T-cell (primary cell): ENCODE data around the gene HJV. TPM values are rescaled to one million over a fixed set of nuclear protein-coding genes. Genes with fewer than 3 reads are reported as not detected.
A peak's percentile ranks its signal among the peaks of the same experiment; 100 is the strongest.

Source experiments
- ATAC-seq, 4 experiments: fragments of 200-7000 bp in 3 of 4; fragments of 150-1000 bp in 1 of 4; cut with Tn5 transposase; replicated peaks in 1 of 4; 1 replicate in 3 of 4; 2 replicates in 1 of 4; pipeline ENCODE4 v1.10.0; 2021; ENCODE audit warnings: moderate library complexity in 3 of 4, mild to moderate bottlenecking in 2 of 4, moderate number of reproducible peaks in 1 of 4
- CTCF ChIA-PET, 2 donors: fragments of 300-600 bp; sonication (Branson Sonifier 250); formaldehyde crosslinking; loops; one replicate each; lab custom pipeline; 2022; ENCODE audit warnings: antibody characterized with exemption in 2 of 2; lab: Charles Lee
- POLR2A ChIA-PET, 2 donors: fragments of 300-600 bp; sonication (Branson Sonifier 250); formaldehyde crosslinking; loops; one replicate each; lab custom pipeline; 2022; ENCODE audit warnings: antibody characterized with exemption in 2 of 2; lab: Charles Lee
- DNase-seq, 35 experiments: peaks; one replicate each; pipeline versions ENCODE4 v3.0.0 to v3.0.0-alpha.2; 2013 to 2023
- H3K27ac ChIP-seq: one replicate; pipeline ENCODE4 v1.5.1; 2013; ENCODE audit warnings: low read length
- H3K27me3 ChIP-seq, 2 experiments: replicated peaks in 1 of 2; 1 replicate in 1 of 2; 2 replicates in 1 of 2; pipeline versions ENCODE4 v1.6.1 to v1.7.0; 2013; ENCODE audit warnings: low read length in 1 of 2, mixed read lengths in 1 of 2; ENCODE audit not compliant: control insufficient read depth in 2 of 2, insufficient read depth in 2 of 2; ENCODE audit errors: extremely low read depth in 1 of 2
- H3K36me3 ChIP-seq, 2 donors: 1 replicate in 1 of 2; 2 replicates in 1 of 2; pipeline versions ENCODE4 v1.6.1 to v1.7.0; 2013; ENCODE audit warnings: low read length in 1 of 2; ENCODE audit not compliant: control insufficient read depth in 2 of 2, insufficient read depth in 1 of 2; ENCODE audit errors: extremely low read depth in 1 of 2
- H3K4me1 ChIP-seq, 2 experiments: 1 replicate in 1 of 2; 2 replicates in 1 of 2; pipeline versions ENCODE4 v1.6.1 to v1.7.0; 2013; ENCODE audit warnings: low read length in 2 of 2, mixed read lengths in 1 of 2; ENCODE audit not compliant: insufficient read depth in 2 of 2, control insufficient read depth in 1 of 2; ENCODE audit errors: extremely low read depth in 1 of 2
- H3K4me3 ChIP-seq, 2 donors: 1 replicate in 1 of 2; 2 replicates in 1 of 2; pipeline versions ENCODE4 v1.5.1 to v1.7.0; 2013; ENCODE audit warnings: mild to moderate bottlenecking in 2 of 2, low read length in 1 of 2, moderate library complexity in 1 of 2; ENCODE audit not compliant: control insufficient read depth in 1 of 2; ENCODE audit errors: extremely low read depth in 1 of 2
- H3K9me3 ChIP-seq: 2 replicates; pipeline ENCODE4 v1.7.0; 2013
- H3K27ac Mint-ChIP-seq, 2 donors: one replicate each; pipeline ENCODE4 v1.8.0; 2020 to 2021; ENCODE audit warnings: mild to moderate bottlenecking in 2 of 2, mixed read lengths in 2 of 2
- H3K27me3 Mint-ChIP-seq, 2 donors: one replicate each; pipeline ENCODE4 v1.8.0; 2021 to 2022; ENCODE audit warnings: mixed read lengths in 2 of 2
- H3K36me3 Mint-ChIP-seq: one replicate; pipeline ENCODE4 v1.8.0; 2021; ENCODE audit warnings: mixed read lengths
- H3K4me1 Mint-ChIP-seq, 3 donors: one replicate each; pipeline ENCODE4 v1.8.0; 2020 to 2022; ENCODE audit warnings: mixed read lengths in 3 of 3, mild to moderate bottlenecking in 1 of 3
- H3K4me3 Mint-ChIP-seq, 3 donors: one replicate each; pipeline ENCODE4 v1.8.0; 2020 to 2022; ENCODE audit warnings: mild to moderate bottlenecking in 3 of 3, mixed read lengths in 3 of 3, moderate library complexity in 3 of 3
- H3K9me3 Mint-ChIP-seq, 3 donors: one replicate each; pipeline ENCODE4 v1.8.0; 2020 to 2022; ENCODE audit warnings: mixed read lengths in 3 of 3
- WGBS: methylation state at CpG from one replicate; pipeline ENCODE4 v1.1.5; 2013; ENCODE audit warnings: missing lambda C conversion rate; ENCODE audit not compliant: insufficient coverage; 5-methylcytosine and 5-hydroxymethylcytosine counted together
- total RNA-seq, 35 experiments: library from RNA in 6 of 35; stranded (reverse) in 6 of 35; fragments of 120-200 nt in 1 of 35; gene quantifications; one replicate each; pipeline versions ENCODE4 v1.2.1 to v1.2.4 and lab custom pipeline; 2013 to 2026

Gene HJV
- total RNA-seq, 5 donors from 2014 or later (not counting 1 experiment from before 2014, with no cell fraction given) = not detected

DNA sequence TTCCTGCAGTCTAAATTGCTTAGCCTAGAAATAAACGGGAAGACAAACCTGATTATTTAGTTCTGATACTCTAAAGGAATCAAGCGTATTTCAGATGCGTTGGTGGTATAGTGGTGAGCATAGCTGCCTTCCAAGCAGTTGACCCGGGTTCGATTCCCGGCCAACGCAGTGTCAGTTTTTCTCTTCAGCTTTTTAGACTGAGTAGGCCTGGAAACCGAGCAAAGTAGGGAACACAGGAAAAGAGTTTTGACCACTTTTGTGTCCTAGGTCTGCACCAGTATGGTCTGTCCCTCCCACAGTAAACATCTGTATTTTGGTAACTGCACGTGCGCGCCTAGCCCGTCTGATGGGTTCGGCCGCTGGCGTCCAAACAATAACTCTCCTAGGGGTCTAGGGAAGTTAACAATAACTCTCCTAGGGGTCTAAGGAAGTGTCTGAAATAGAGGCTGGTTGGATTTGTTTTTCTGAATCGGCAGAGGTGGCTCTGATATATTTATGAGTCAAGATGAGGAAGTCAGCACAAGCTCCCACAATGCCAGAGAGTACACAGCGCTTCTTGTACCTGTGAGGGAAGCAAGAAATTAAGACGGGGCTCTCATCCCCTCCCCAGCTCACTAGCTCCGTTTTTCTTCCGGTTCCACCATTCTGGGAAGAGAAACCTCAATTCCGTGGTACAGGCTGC, 15.6 kb upstream of the HJV start:
- H3K27ac ChIP-seq = peak overlapping the region; percentile 68
- H3K9me3 Mint-ChIP-seq = no peaks in the 10 kb centered on the region
- no peaks in the 10 kb centered on the region for H3K36me3 ChIP-seq
- H3K4me1 ChIP-seq = peaks cover 7 to 32% of the 10 kb centered on the region in 2 experiments
- peaks cover 32 to 45% (median 39%) of the 10 kb centered on the region in 3 donors for H3K4me1 Mint-ChIP-seq
- ChIA-PET POLR2A (interaction anchor here (0.6 to 1.8 kb wide), 4 partner anchors 14 to 117 kb away, joined by 3 to 13 read pairs (median 6); no protein-coding TSS in a partner anchor), CTCF (interaction anchor here (0.6 to 3.3 kb wide), 9 partner anchors 8 to 184 kb away, joined by 3 to 15 read pairs (median 4); partner anchors contain the start of genes ANKRD34A (in 1 of the 2), LIX1L (in 1 of the 2), POLR3GL (in 1 of the 2) and TXNIP (in 1 of the 2))
- peak; percentile 45 to 83 (median 65) for DNase-seq
- H3K27me3 Mint-ChIP-seq = peaks cover 0 to 6% of the 10 kb centered on the region in 2 donors
- no peaks in the 10 kb centered on the region for H3K27me3 ChIP-seq
- ATAC-seq = peak; percentile 61 to 75 (median 74)
- H3K36me3 Mint-ChIP-seq = no peaks in the 10 kb centered on the region
- WGBS = 0% methylated on average over 6 of the region's 21 CpGs
- no peaks in the 10 kb centered on the region for H3K9me3 ChIP-seq
- H3K4me3 ChIP-seq = peak overlapping the region; percentile 80 to 91
- H3K4me3 Mint-ChIP-seq = peak overlapping the region; percentile 96
- peak overlapping the region; percentile 97 for H3K27ac Mint-ChIP-seq

DNA sequence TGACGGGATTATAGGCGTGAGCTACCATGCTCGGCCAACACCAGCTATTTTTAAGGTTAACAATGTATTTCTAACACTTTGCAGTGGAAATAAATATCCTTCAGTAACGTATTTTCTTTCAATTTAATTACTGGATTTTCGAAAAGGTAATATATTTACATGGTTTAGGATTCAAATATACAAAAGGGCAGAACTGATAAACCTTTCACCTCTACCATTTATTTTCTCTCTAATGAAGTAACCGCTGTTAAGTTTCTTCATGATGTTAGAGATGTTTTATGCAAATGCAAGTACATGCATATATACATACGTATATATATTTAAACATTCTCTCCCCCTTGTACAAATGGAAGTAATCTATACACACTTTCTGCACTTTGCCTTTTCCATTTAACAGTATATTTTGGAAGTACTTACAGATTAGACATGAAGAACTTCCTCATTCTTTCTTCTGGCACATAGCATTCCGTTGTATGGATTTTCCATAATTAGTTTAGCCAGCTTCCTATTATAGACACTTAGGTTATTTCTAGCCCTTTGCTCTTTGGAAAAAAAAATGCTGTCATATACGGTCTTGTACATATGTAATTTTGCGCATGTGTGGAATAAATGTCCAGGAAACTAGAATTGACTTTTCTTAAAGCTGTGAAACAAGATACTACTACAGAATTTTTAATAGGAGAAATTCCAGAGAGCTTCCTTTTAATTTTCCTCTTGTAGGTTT, 14.9 kb upstream of the HJV start:
- Mint-ChIP-seq H3K27ac (peak overlapping the region; percentile 97), H3K4me3 (peak overlapping the region; percentile 96), H3K27me3 (peaks cover 0 to 6% of the 10 kb centered on the region in 2 donors), H3K4me1 (peaks cover 32 to 45% (median 39%) of the 10 kb centered on the region in 3 donors), H3K36me3 (no peaks in the 10 kb centered on the region), H3K9me3 (no peaks in the 10 kb centered on the region)
- ATAC-seq = no peak
- Histone ChIP-seq H3K4me1 (peaks cover 7 to 32% of the 10 kb centered on the region in 2 experiments), H3K4me3 (peak overlapping the region; percentile 80 to 91), H3K36me3 (no peaks in the 10 kb centered on the region), H3K27me3 (no peaks in the 10 kb centered on the region), H3K27ac (peak overlapping the region; percentile 68), H3K9me3 (no peaks in the 10 kb centered on the region)
- WGBS = no CpG with 5 or more reads among the region's 10 CpGs
- no peak for DNase-seq
- POLR2A ChIA-PET = no interaction called here
- CTCF ChIA-PET = interaction anchor here (0.8 to 3.3 kb wide), 7 partner anchors 12 to 109 kb away, joined by 3 to 15 read pairs (median 3); partner anchors contain the start of genes ANKRD34A (in 1 of the 2), LIX1L (in 1 of the 2), POLR3GL (in 1 of the 2) and RBM8A (in 1 of the 2)

DNA sequence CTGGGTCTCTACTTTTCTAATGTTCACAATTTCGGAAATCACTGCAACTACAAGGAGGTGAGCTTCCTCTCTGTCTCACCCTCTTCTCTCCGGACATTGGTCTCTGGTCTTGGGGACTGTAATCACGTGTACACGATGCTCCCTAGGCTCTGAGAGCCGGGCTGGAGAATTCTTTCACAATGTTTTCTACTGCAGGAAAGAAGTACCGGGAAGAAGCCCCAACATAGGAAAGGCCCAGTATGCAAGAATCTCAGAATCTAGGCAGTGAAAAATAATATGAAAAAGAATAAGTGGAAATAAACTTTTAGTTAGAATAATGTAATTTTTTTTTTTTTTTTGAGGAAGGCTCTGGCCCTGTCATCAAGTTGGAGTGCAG, 13.5 kb upstream of the HJV start:
- H3K4me3 ChIP-seq = peak overlapping the region in 1 of 2 donors; percentile 80

DNA sequence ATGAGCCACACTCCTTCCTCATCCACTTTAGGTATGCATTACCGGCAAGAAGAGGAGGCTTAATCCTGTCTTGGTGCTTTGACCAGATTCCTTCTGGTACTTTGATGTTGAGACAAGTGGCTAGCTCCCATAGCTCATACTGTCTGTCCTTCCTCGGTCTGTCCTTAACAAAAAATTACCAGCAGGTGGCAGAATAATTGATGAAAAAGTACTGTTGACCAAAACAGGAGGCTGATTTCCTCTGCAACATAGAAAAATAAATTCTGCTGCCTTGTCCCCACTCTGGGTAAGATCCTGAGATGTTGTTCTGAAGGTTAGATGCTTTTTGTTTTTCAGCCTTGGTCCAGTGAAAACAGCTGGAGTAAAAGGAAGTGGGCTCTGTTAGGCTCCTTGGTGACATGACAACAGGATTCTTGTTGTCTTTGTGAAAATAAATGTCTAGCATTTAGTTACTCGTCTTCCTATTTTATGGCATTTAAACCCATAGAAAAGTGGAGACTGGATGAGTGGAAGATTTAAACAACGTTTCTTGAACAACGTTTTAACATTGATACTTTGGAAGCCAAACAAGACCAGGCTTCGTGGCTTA, 11.2 kb upstream of the HJV start:
- Mint-ChIP-seq H3K4me1 (peaks cover 24 to 27% (median 27%) of the 10 kb centered on the region in 3 donors), H3K27ac (peak overlapping the region in 1 of 2 donors; percentile 20), H3K9me3 (no peaks in the 10 kb centered on the region), H3K36me3 (no peaks in the 10 kb centered on the region), H3K27me3 (peaks cover 0 to 12% of the 10 kb centered on the region in 2 donors), H3K4me3 (no peak overlapping the region)
- no peaks in the 10 kb centered on the region for H3K9me3 ChIP-seq
- DNase-seq (peak in 1 of 35 experiments; percentile 61), ATAC-seq (no peak)
- no peak overlapping the region for H3K4me3 ChIP-seq
- no peak overlapping the region for H3K27ac ChIP-seq
- WGBS = no CpG with 5 or more reads among the region's 6 CpGs
- ChIA-PET CTCF (interaction anchor here (0.7 to 2.3 kb wide), 7 partner anchors 11 to 105 kb away, joined by 3 to 11 read pairs (median 5); partner anchors contain the start of genes HJV (in 1 of the 2) and RBM8A (in 1 of the 2)), POLR2A (interaction anchor here in 1 of 2 donors (0.6 kb wide), 1 partner anchor 68 kb away, joined by 3 read pairs; the partner anchor contains the start of genes ANKRD34A and POLR3GL)
- H3K27me3 ChIP-seq = peaks cover 0 to 10% of the 10 kb centered on the region in 2 experiments
- H3K36me3 ChIP-seq = no peaks in the 10 kb centered on the region
- H3K4me1 ChIP-seq = peaks cover 7 to 21% of the 10 kb centered on the region in 2 experiments

More for the DNA sequence above, 13.5 kb upstream of the HJV start:
- H3K27ac ChIP-seq = no peak overlapping the region
- peak overlapping the region; percentile 80 to 96 (median 96) for H3K4me3 Mint-ChIP-seq
- H3K36me3 ChIP-seq = no peaks in the 10 kb centered on the region
- WGBS = no CpG with 5 or more reads among the region's 6 CpGs
- H3K27me3 ChIP-seq = peaks cover 0 to 5% of the 10 kb centered on the region in 2 experiments
- CTCF ChIA-PET = interaction anchor here in 1 of 2 donors (1.0 to 3.3 kb wide), 3 partner anchors 16 to 70 kb away, joined by 3 to 15 read pairs (median 3); partner anchors contain the start of genes ANKRD34A and POLR3GL
- DNase-seq (no peak), ATAC-seq (no peak)
- no peaks in the 10 kb centered on the region for H3K9me3 ChIP-seq
- peaks cover 0 to 12% of the 10 kb centered on the region in 2 donors for H3K27me3 Mint-ChIP-seq
- no peaks in the 10 kb centered on the region for H3K9me3 Mint-ChIP-seq
- POLR2A ChIA-PET = interaction anchor here (0.6 to 1.0 kb wide), 3 partner anchors 65 to 122 kb away, joined by 3 to 4 read pairs (median 4); no protein-coding TSS in a partner anchor
- H3K4me1 ChIP-seq = peaks cover 7 to 32% of the 10 kb centered on the region in 2 experiments
- peaks cover 32 to 45% (median 39%) of the 10 kb centered on the region in 3 donors for H3K4me1 Mint-ChIP-seq
- no peaks in the 10 kb centered on the region for H3K36me3 Mint-ChIP-seq
- peak overlapping the region; percentile 87 to 96 for H3K27ac Mint-ChIP-seq

DNA sequence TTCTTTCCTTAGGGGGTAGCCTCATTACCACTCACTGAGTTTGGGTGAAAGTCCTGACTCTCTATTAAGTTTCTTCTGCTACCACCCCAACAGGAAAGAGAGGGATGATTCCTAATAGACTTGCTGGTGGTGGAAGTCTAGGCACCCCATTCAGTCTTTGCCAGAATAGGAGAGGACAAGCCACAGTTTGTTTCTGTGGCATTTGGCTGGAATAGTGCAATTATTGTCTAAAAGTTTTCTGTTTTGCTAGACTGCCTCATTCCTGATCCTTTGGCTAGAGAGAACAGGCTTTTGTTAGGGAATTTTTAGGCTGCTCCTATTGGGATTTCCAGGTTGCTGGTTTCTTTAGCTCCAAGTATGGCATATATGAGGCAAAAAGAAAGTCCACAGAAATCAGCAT, 9.9 kb upstream of the HJV start:
- CTCF ChIA-PET = interaction anchor here in 1 of 2 donors (1.4 to 2.3 kb wide), 2 partner anchors 10 to 52 kb away, joined by 4 to 6 read pairs; partner anchors contain the start of gene HJV
- Mint-ChIP-seq H3K36me3 (no peaks in the 10 kb centered on the region), H3K27ac (no peak overlapping the region), H3K9me3 (no peaks in the 10 kb centered on the region), H3K4me1 (peaks cover 14 to 18% (median 15%) of the 10 kb centered on the region in 3 donors), H3K4me3 (no peak overlapping the region), H3K27me3 (peaks cover 0 to 9% of the 10 kb centered on the region in 2 donors)
- DNase-seq (no peak), ATAC-seq (no peak)
- Histone ChIP-seq H3K4me3 (no peak overlapping the region), H3K36me3 (no peaks in the 10 kb centered on the region), H3K27ac (no peak overlapping the region), H3K4me1 (peaks cover 4 to 13% of the 10 kb centered on the region in 2 experiments), H3K9me3 (no peaks in the 10 kb centered on the region), H3K27me3 (peaks cover 0 to 10% of the 10 kb centered on the region in 2 experiments)
- POLR2A ChIA-PET = no interaction called here
